H9 (cell line): ENCODE measurements around the gene EIF1B. TPM values are rescaled to one million over a fixed set of nuclear protein-coding genes. Genes with fewer than 3 reads are reported as not detected.

Experiments
- DNase-seq: peaks from one replicate; pipeline ENCODE4 v3.0.0-alpha.2; 2017
- H2AFZ ChIP-seq: one replicate; pipeline ENCODE4 v1.6.1; 2013; ENCODE audit warnings: mild to moderate bottlenecking, low read length, control low read depth, moderate library complexity
- H2AK5ac ChIP-seq: 2 replicates; pipeline ENCODE4 v1.6.1; 2013; ENCODE audit warnings: low read length, control low read depth, mixed read lengths; ENCODE audit not compliant: insufficient read length
- H2BK120ac ChIP-seq: one replicate; pipeline ENCODE4 v1.6.1; 2013; ENCODE audit warnings: low read depth, mild to moderate bottlenecking, low read length, control low read depth, inconsistent platforms; ENCODE audit not compliant: poor library complexity, severe bottlenecking
- H2BK12ac ChIP-seq: 2 replicates; pipeline ENCODE4 v1.6.1; 2013; ENCODE audit warnings: low read length, control low read depth, mixed read lengths, low read depth; ENCODE audit not compliant: insufficient read length
- H2BK15ac ChIP-seq: 2 replicates; pipeline ENCODE4 v1.6.1; 2013; ENCODE audit warnings: low read depth, low read length, control low read depth
- H2BK20ac ChIP-seq: one replicate; pipeline ENCODE4 v1.6.1; 2013; ENCODE audit warnings: low read depth, mild to moderate bottlenecking, low read length, control low read depth, inconsistent platforms; ENCODE audit not compliant: poor library complexity, severe bottlenecking
- H2BK5ac ChIP-seq: 2 replicates; pipeline ENCODE4 v1.6.1; 2013; ENCODE audit warnings: low read length, control low read depth, mixed read lengths; ENCODE audit not compliant: insufficient read length
- H3K14ac ChIP-seq: 2 replicates; pipeline ENCODE4 v1.6.1; 2013; ENCODE audit warnings: low read length, control low read depth; ENCODE audit not compliant: insufficient read depth
- H3K18ac ChIP-seq: 2 replicates; pipeline ENCODE4 v1.6.1; 2013; ENCODE audit warnings: low read depth, mild to moderate bottlenecking, mixed read lengths, low read length, control low read depth; ENCODE audit not compliant: insufficient read length
- H3K23ac ChIP-seq: 2 replicates; pipeline ENCODE4 v1.6.1; 2013; ENCODE audit warnings: low read length, control low read depth, mixed read lengths, low read depth; ENCODE audit not compliant: insufficient read length
- H3K23me2 ChIP-seq: 2 replicates; pipeline ENCODE4 v1.6.1; 2013; ENCODE audit warnings: low read depth, mild to moderate bottlenecking, mixed read lengths, low read length, control low read depth; ENCODE audit not compliant: insufficient read length, poor library complexity, severe bottlenecking
- H3K27ac ChIP-seq: 2 replicates; pipeline ENCODE4 v1.5.1; 2013; ENCODE audit warnings: low read length, control low read depth, mixed read lengths, low read depth; ENCODE audit not compliant: insufficient read length
- H3K27me3 ChIP-seq: 2 replicates; pipeline ENCODE4 v1.6.1; 2013; ENCODE audit warnings: low read length, control low read depth, inconsistent platforms; ENCODE audit not compliant: insufficient read depth
- H3K4ac ChIP-seq: 2 replicates; pipeline ENCODE4 v1.6.1; 2013; ENCODE audit warnings: low read depth, mild to moderate bottlenecking, control low read depth, inconsistent platforms, low read length, moderate library complexity
- H3K4me1 ChIP-seq: 2 replicates; pipeline ENCODE4 v1.6.1; 2013; ENCODE audit warnings: low read length, control low read depth, inconsistent platforms; ENCODE audit not compliant: insufficient read depth
- H3K4me2 ChIP-seq: 2 replicates; pipeline ENCODE4 v1.6.1; 2013; ENCODE audit warnings: low read length, control low read depth, mixed read lengths; ENCODE audit not compliant: insufficient read length, insufficient read depth
- H3K56ac ChIP-seq: 2 replicates; pipeline ENCODE4 v1.6.1; 2013; ENCODE audit warnings: low read depth, mild to moderate bottlenecking, mixed read lengths, low read length, control low read depth; ENCODE audit not compliant: insufficient read length
- H3K79me1 ChIP-seq: 2 replicates; pipeline ENCODE4 v1.6.1; 2013; ENCODE audit warnings: low read depth, mild to moderate bottlenecking, moderate library complexity, low read length, control low read depth, inconsistent platforms; ENCODE audit not compliant: insufficient read depth, poor library complexity, severe bottlenecking
- H3K79me2 ChIP-seq: 2 replicates; pipeline ENCODE4 v1.6.1; 2013; ENCODE audit warnings: low read length, control low read depth, inconsistent platforms; ENCODE audit not compliant: insufficient read depth
- H3K9ac ChIP-seq: 2 replicates; pipeline ENCODE4 v1.6.1; 2013; ENCODE audit warnings: low read length, control low read depth, mixed read lengths; ENCODE audit not compliant: insufficient read length; ENCODE audit errors: extremely low read depth
- H3K9me3 ChIP-seq: one replicate; pipeline ENCODE4 v1.6.1; 2013; ENCODE audit warnings: low read depth, low read length, inconsistent platforms; ENCODE audit not compliant: control insufficient read depth
- H3T11ph ChIP-seq: one replicate; pipeline ENCODE4 v1.6.1; 2013; ENCODE audit warnings: mild to moderate bottlenecking, low read length, control low read depth, inconsistent platforms
- H4K20me1 ChIP-seq: one replicate; pipeline ENCODE4 v1.6.1; 2013; ENCODE audit not compliant: control insufficient read depth, insufficient read length, insufficient read depth
- H4K5ac ChIP-seq: 2 replicates; pipeline ENCODE4 v1.6.1; 2013; ENCODE audit warnings: low read depth, mild to moderate bottlenecking, mixed read lengths, low read length, control low read depth; ENCODE audit not compliant: insufficient read length
- H4K8ac ChIP-seq: replicated peaks from 2 replicates; pipeline ENCODE4 v1.6.1; 2013; ENCODE audit warnings: low read length, control low read depth, mixed read lengths, low read depth; ENCODE audit not compliant: insufficient read length
- H4K91ac ChIP-seq: 2 replicates; pipeline ENCODE4 v1.6.1; 2013; ENCODE audit warnings: low read depth, mild to moderate bottlenecking, moderate library complexity, mixed read lengths, low read length, control low read depth; ENCODE audit not compliant: insufficient read length
- H3K27ac Mint-ChIP-seq, 3 experiments: 2 replicates in 2 of 3; 3 replicates in 1 of 3; pipeline ENCODE4 v1.8.0; 2020 to 2021; ENCODE audit warnings: mixed read lengths in 3 of 3, mild to moderate bottlenecking in 1 of 3, moderate library complexity in 1 of 3
- H3K27me3 Mint-ChIP-seq: 2 replicates; pipeline ENCODE4 v1.8.0; 2021; ENCODE audit warnings: low read depth, mild to moderate bottlenecking, moderate library complexity, mixed read lengths
- H3K36me3 Mint-ChIP-seq, 3 experiments: 2 replicates in 2 of 3; 3 replicates in 1 of 3; pipeline ENCODE4 v1.8.0; 2020 to 2021; ENCODE audit warnings: low read depth in 3 of 3, mixed read lengths in 3 of 3; ENCODE audit not compliant: insufficient read depth in 1 of 3
- H3K4me1 Mint-ChIP-seq, 2 experiments: 2 replicates each; pipeline ENCODE4 v1.8.0; 2020; ENCODE audit warnings: mixed read lengths in 2 of 2
- H3K4me3 Mint-ChIP-seq, 2 experiments: 2 replicates in 1 of 2; 3 replicates in 1 of 2; pipeline ENCODE4 v1.8.0; 2020 to 2021; ENCODE audit warnings: mild to moderate bottlenecking in 2 of 2, mixed read lengths in 2 of 2, moderate library complexity in 1 of 2
- H3K9me3 Mint-ChIP-seq, 2 experiments: 2 replicates in 1 of 2; 3 replicates in 1 of 2; pipeline ENCODE4 v1.8.0; 2020; ENCODE audit warnings: mild to moderate bottlenecking in 2 of 2, mixed read lengths in 2 of 2, moderate library complexity in 1 of 2
- CTCF ChIP-seq: fragments of 200-600 bp; sonication (generic); conservative IDR thresholded peaks from 3 replicates; pipeline ENCODE4 v1.8.0; 2021; ENCODE audit warnings: antibody characterized with exemption, mild to moderate bottlenecking
- total RNA-seq: library from RNA; stranded (reverse); gene quantifications from 2 replicates; pipeline ENCODE4 v1.2.1, GENCODE V29; 2021

Gene EIF1B
- total RNA-seq, 1 experiment from 2014 or later = 133 TPM

- H4K8ac ChIP-seq = no peak overlapping the region
Measured at GRCh38 chr3:40350529-40350928, 41.0 kb downstream of the EIF1B start.

More at GRCh38 chr3:40350529-40350928, 41.0 kb downstream of the EIF1B start:
- Mint-ChIP-seq H3K27me3 (peaks cover 2% of the 10 kb centered on the region), H3K36me3 (peaks cover 0 to 6% (median 4%) of the 10 kb centered on the region in 3 experiments; a peak in 5 of 7 replicates), H3K27ac (no peak overlapping the region), H3K4me1 (no peaks in the 10 kb centered on the region), H3K9me3 (peaks cover 19 to 28% of the 10 kb centered on the region in 2 experiments), H3K4me3 (no peak overlapping the region)
- Histone ChIP-seq H3K23ac (no peak overlapping the region), H4K20me1 (no peaks in the 10 kb centered on the region), H3K14ac (no peak overlapping the region), H3T11ph (no peak overlapping the region), H3K79me2 (no peaks in the 10 kb centered on the region), H2BK20ac (no peak overlapping the region), H3K79me1 (no peaks in the 10 kb centered on the region), H3K23me2 (no peaks in the 10 kb centered on the region), H2BK5ac (no peak overlapping the region), H3K4me2 (no peak overlapping the region), H2BK12ac (no peak overlapping the region), H3K56ac (no peak overlapping the region), H3K4me1 (no peaks in the 10 kb centered on the region), H2AFZ (no peak overlapping the region), H3K9me3 (no peaks in the 10 kb centered on the region), H3K9ac (no peak overlapping the region), H4K91ac (no peak overlapping the region), H4K5ac (no peak overlapping the region), H2BK120ac (no peak overlapping the region), H2BK15ac (no peak overlapping the region), H3K27me3 (no peaks in the 10 kb centered on the region), H2AK5ac (no peak overlapping the region), H3K18ac (no peak overlapping the region), H3K27ac (no peak overlapping the region), H3K4ac (no peak overlapping the region)
- no peak for DNase-seq
- TF ChIP-seq CTCF = no peak
